Liver (tissue), 9 donors: ENCODE data around the gene ATP11A. TPM values are rescaled to one million over a fixed set of nuclear protein-coding genes. Genes with fewer than 3 reads are reported as not detected.

Experiments
- DNase-seq: peaks from one replicate; pipeline ENCODE4 v3.0.0-alpha.2; 2017; ENCODE audit warnings: low spot score
- H3K27ac ChIP-seq, 2 donors: one replicate each; pipeline ENCODE4 v1.7.0; 2013; ENCODE audit warnings: inconsistent platforms in 2 of 2, low read length in 2 of 2, control low read depth in 1 of 2, low read depth in 1 of 2, mild to moderate bottlenecking in 1 of 2
- H3K27me3 ChIP-seq, 4 donors: one replicate each; pipeline versions ENCODE4 v1.6.1 to v1.7.0; 2013; ENCODE audit warnings: low read length in 3 of 4, inconsistent platforms in 1 of 4, mild to moderate bottlenecking in 1 of 4, moderate library complexity in 1 of 4; ENCODE audit not compliant: control insufficient read depth in 4 of 4, insufficient read depth in 4 of 4
- H3K36me3 ChIP-seq, 4 donors: one replicate each; pipeline versions ENCODE4 v1.6.1 to v1.7.0; 2013; ENCODE audit warnings: low read length in 3 of 4, mild to moderate bottlenecking in 3 of 4, low read depth in 1 of 4, moderate library complexity in 1 of 4; ENCODE audit not compliant: control insufficient read depth in 4 of 4, insufficient read depth in 3 of 4
- H3K4me1 ChIP-seq, 4 donors: one replicate each; pipeline versions ENCODE4 v1.6.1 to v1.7.0; 2013; ENCODE audit warnings: low read length in 3 of 4, mild to moderate bottlenecking in 3 of 4, moderate library complexity in 1 of 4; ENCODE audit not compliant: control insufficient read depth in 4 of 4, insufficient read depth in 4 of 4
- H3K4me3 ChIP-seq, 3 donors: one replicate each; pipeline versions ENCODE4 v1.6.1 to v1.7.0; 2013; ENCODE audit warnings: low read length in 3 of 3, control low read depth in 1 of 3, low read depth in 1 of 3, mild to moderate bottlenecking in 1 of 3
- H3K9ac ChIP-seq, 2 donors: one replicate each; pipeline ENCODE4 v1.7.0; 2013; ENCODE audit warnings: low read length in 2 of 2, mild to moderate bottlenecking in 2 of 2, moderate library complexity in 2 of 2, control low read depth in 1 of 2, low read depth in 1 of 2
- H3K9me3 ChIP-seq, 4 donors: one replicate each; pipeline versions ENCODE4 v1.6.1 to v1.7.0; 2013; ENCODE audit warnings: low read length in 3 of 4; ENCODE audit not compliant: control insufficient read depth in 4 of 4
- EGR1 ChIP-seq, 2 donors: IDR thresholded peaks; 2 replicates each; pipeline ENCODE4 v1.6.1; 2016 to 2018; ENCODE audit warnings: antibody characterized with exemption in 2 of 2, low read depth in 2 of 2
- FOXA1 ChIP-seq: IDR thresholded peaks from 2 replicates; pipeline ENCODE4 v1.6.1; 2016; ENCODE audit warnings: antibody characterized with exemption
- FOXA2 ChIP-seq: IDR thresholded peaks from 2 replicates; pipeline ENCODE4 v1.6.1; 2016; ENCODE audit warnings: antibody characterized with exemption
- GABPA ChIP-seq, 2 donors: IDR thresholded peaks in 1 of 2; conservative IDR thresholded peaks in 1 of 2; 2 replicates each; pipeline ENCODE4 v1.6.1; 2016; ENCODE audit warnings: antibody characterized with exemption in 2 of 2, mild to moderate bottlenecking in 1 of 2, moderate library complexity in 1 of 2
- HNF4A ChIP-seq, 2 donors: conservative IDR thresholded peaks; 2 replicates each; pipeline ENCODE4 v1.6.1; 2016; ENCODE audit warnings: antibody characterized with exemption in 2 of 2, mild to moderate bottlenecking in 2 of 2
- HNF4G ChIP-seq: IDR thresholded peaks from 2 replicates; pipeline ENCODE4 v1.6.1; 2016; ENCODE audit warnings: antibody characterized with exemption
- JUND ChIP-seq, 2 donors: IDR thresholded peaks; 2 replicates each; pipeline ENCODE4 v1.6.1; 2016; ENCODE audit warnings: antibody characterized with exemption in 2 of 2
- NR2F2 ChIP-seq: IDR thresholded peaks from 2 replicates; pipeline ENCODE4 v1.6.1; 2016; ENCODE audit warnings: antibody characterized with exemption
- RAD21 ChIP-seq, 2 donors: IDR thresholded peaks; 2 replicates each; pipeline ENCODE4 v1.6.1; 2016; ENCODE audit warnings: antibody characterized with exemption in 2 of 2, mild to moderate bottlenecking in 2 of 2
- RXRA ChIP-seq, 2 donors: IDR thresholded peaks; 2 replicates each; pipeline ENCODE4 v1.6.1; 2017 to 2018; ENCODE audit warnings: antibody characterized with exemption in 2 of 2, mild to moderate bottlenecking in 1 of 2
- SP1 ChIP-seq: IDR thresholded peaks from 2 replicates; pipeline ENCODE4 v1.6.1; 2018; ENCODE audit warnings: antibody characterized with exemption, mild to moderate bottlenecking
- TAF1 ChIP-seq: conservative IDR thresholded peaks from 2 replicates; pipeline ENCODE4 v1.6.1; 2016; ENCODE audit warnings: antibody characterized with exemption, mild to moderate bottlenecking
- YY1 ChIP-seq: IDR thresholded peaks from 2 replicates; pipeline ENCODE4 v1.6.1; 2016; ENCODE audit warnings: antibody characterized with exemption, mild to moderate bottlenecking
- WGBS: extraction: QIAGEN DNeasy Blood & Tissue Kit; methylation state at CpG from one replicate; pipeline ENCODE4 v1.1.7; 2013; 5-methylcytosine and 5-hydroxymethylcytosine counted together
- polyA plus RNA-seq, 2 donors: library from polyadenylated mRNA; stranded (reverse) in 1 of 2; unstranded in 1 of 2; fragments of 200-250 nt in 1 of 2; fragments of >200 nt in 1 of 2; fragmentation: Nextera tagmentation in 1 of 2; extraction: Ambion mirVana in 1 of 2; gene quantifications; one replicate each; pipeline versions ENCODE4 v1.2.1 to v1.2.3, GENCODE V29; 2013 to 2015
- total RNA-seq, 2 donors: library from RNA; depleted of rRNA; stranded (reverse); fragments of >200 nt; gene quantifications; one replicate each; pipeline ENCODE4 v1.2.3, GENCODE V29; 2014
- TF ChIP-seq, protein P1 (sequence below): fragments of 150-350 bp; IDR thresholded peaks from 2 replicates; pipeline ENCODE4 v1.5.1; 2017; ENCODE audit warnings: improper control_type of control experiment, low read depth, low read length; ENCODE audit not compliant: missing input control
- TF ChIP-seq, protein P2 (sequence below): IDR thresholded peaks from 2 replicates; pipeline ENCODE4 v1.6.1; 2016; ENCODE audit warnings: antibody characterized with exemption
- TF ChIP-seq, protein P3 (sequence below): IDR thresholded peaks from 2 replicates; pipeline ENCODE4 v1.6.1; 2016; ENCODE audit warnings: antibody characterized with exemption
- TF ChIP-seq, protein P4 (sequence below): IDR thresholded peaks from 2 replicates; pipeline ENCODE4 v1.6.1; 2016; ENCODE audit warnings: antibody characterized with exemption, mild to moderate bottlenecking
- TF ChIP-seq, protein P5 (sequence below): IDR thresholded peaks from 2 replicates; pipeline ENCODE4 v1.6.1; 2016; ENCODE audit warnings: antibody characterized with exemption
- donor health status: healthy.
- donor health status: healthy.
- donor health status: healthy.
- donor health status: healthy.
- donor health status: healthy.

The ATP11A gene
- total and polyA plus RNA-seq, 4 donors: 8.7 to 27.9 (median 13.8) TPM

DNA sequence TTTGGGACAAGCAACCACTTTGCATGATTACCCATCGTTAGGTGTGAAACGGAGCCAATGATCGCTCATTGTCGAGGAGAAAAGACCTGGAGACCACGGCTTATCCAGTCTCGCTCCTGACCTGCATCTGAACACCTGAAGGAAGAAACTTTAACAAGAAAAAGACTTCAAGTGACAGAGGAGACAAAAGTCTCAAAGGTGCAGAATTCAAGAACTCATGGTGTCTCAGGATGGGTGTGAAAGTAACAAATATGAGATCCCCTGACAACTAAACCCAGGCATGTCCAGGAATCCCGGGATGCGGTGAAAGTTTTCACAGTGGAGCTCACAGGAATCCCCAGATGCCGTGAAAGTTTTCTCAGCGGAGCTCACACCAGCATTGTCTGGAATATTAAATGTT lies 6.3 kb upstream of the ATP11A start:
- TF ChIP-seq SP1 (no peak), NR2F2 (no peak), TAF1 (no peak), EGR1 (IDR thresholded peaks at IDR 0.05; ENCODE audit: low read depth in 2 of 2) (no peak), HNF4A (conservative IDR thresholded peaks at IDR 0.05) (no peak), RXRA (IDR thresholded peaks at IDR 0.05) (no peak), FOXA1 (no peak), GABPA (IDR thresholded peaks at IDR 0.05 in 1 of 2, conservative IDR thresholded peaks at IDR 0.05 in 1 of 2) (no peak), HNF4G (no peak), FOXA2 (no peak), JUND (IDR thresholded peaks at IDR 0.05) (no peak), RAD21 (IDR thresholded peaks at IDR 0.05) (no peak), YY1 (no peak)
- TF ChIP-seq, protein P1, sequence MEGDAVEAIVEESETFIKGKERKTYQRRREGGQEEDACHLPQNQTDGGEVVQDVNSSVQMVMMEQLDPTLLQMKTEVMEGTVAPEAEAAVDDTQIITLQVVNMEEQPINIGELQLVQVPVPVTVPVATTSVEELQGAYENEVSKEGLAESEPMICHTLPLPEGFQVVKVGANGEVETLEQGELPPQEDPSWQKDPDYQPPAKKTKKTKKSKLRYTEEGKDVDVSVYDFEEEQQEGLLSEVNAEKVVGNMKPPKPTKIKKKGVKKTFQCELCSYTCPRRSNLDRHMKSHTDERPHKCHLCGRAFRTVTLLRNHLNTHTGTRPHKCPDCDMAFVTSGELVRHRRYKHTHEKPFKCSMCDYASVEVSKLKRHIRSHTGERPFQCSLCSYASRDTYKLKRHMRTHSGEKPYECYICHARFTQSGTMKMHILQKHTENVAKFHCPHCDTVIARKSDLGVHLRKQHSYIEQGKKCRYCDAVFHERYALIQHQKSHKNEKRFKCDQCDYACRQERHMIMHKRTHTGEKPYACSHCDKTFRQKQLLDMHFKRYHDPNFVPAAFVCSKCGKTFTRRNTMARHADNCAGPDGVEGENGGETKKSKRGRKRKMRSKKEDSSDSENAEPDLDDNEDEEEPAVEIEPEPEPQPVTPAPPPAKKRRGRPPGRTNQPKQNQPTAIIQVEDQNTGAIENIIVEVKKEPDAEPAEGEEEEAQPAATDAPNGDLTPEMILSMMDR: no peak
- TF ChIP-seq, protein P2, sequence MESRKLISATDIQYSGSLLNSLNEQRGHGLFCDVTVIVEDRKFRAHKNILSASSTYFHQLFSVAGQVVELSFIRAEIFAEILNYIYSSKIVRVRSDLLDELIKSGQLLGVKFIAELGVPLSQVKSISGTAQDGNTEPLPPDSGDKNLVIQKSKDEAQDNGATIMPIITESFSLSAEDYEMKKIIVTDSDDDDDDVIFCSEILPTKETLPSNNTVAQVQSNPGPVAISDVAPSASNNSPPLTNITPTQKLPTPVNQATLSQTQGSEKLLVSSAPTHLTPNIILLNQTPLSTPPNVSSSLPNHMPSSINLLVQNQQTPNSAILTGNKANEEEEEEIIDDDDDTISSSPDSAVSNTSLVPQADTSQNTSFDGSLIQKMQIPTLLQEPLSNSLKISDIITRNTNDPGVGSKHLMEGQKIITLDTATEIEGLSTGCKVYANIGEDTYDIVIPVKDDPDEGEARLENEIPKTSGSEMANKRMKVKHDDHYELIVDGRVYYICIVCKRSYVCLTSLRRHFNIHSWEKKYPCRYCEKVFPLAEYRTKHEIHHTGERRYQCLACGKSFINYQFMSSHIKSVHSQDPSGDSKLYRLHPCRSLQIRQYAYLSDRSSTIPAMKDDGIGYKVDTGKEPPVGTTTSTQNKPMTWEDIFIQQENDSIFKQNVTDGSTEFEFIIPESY: no peak
- TF ChIP-seq, protein P3, sequence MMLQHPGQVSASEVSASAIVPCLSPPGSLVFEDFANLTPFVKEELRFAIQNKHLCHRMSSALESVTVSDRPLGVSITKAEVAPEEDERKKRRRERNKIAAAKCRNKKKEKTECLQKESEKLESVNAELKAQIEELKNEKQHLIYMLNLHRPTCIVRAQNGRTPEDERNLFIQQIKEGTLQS: no peak
- TF ChIP-seq, protein P4, sequence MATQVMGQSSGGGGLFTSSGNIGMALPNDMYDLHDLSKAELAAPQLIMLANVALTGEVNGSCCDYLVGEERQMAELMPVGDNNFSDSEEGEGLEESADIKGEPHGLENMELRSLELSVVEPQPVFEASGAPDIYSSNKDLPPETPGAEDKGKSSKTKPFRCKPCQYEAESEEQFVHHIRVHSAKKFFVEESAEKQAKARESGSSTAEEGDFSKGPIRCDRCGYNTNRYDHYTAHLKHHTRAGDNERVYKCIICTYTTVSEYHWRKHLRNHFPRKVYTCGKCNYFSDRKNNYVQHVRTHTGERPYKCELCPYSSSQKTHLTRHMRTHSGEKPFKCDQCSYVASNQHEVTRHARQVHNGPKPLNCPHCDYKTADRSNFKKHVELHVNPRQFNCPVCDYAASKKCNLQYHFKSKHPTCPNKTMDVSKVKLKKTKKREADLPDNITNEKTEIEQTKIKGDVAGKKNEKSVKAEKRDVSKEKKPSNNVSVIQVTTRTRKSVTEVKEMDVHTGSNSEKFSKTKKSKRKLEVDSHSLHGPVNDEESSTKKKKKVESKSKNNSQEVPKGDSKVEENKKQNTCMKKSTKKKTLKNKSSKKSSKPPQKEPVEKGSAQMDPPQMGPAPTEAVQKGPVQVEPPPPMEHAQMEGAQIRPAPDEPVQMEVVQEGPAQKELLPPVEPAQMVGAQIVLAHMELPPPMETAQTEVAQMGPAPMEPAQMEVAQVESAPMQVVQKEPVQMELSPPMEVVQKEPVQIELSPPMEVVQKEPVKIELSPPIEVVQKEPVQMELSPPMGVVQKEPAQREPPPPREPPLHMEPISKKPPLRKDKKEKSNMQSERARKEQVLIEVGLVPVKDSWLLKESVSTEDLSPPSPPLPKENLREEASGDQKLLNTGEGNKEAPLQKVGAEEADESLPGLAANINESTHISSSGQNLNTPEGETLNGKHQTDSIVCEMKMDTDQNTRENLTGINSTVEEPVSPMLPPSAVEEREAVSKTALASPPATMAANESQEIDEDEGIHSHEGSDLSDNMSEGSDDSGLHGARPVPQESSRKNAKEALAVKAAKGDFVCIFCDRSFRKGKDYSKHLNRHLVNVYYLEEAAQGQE: no peak
- TF ChIP-seq, protein P5, sequence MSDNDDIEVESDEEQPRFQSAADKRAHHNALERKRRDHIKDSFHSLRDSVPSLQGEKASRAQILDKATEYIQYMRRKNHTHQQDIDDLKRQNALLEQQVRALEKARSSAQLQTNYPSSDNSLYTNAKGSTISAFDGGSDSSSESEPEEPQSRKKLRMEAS: no peak
- no peak overlapping the region for H3K27ac ChIP-seq
- WGBS: 92% methylated on average over 10 of the region's 10 CpGs
- no peak overlapping the region for H3K9ac ChIP-seq
- H3K36me3 ChIP-seq: no peaks in the 10 kb centered on the region
- no peak overlapping the region for H3K4me3 ChIP-seq
- peaks cover 0 to 10% (median 3%) of the 10 kb centered on the region in 4 donors for H3K4me1 ChIP-seq
- no peak for DNase-seq
- no peaks in the 10 kb centered on the region for H3K9me3 ChIP-seq
- no peaks in the 10 kb centered on the region for H3K27me3 ChIP-seq
